Central memory CD8-positive, alpha-beta T cell (primary cell): ENCODE data around the gene PKHD1.
"Not testable (repeated sequence)": the region's sequence is repeated elsewhere in the genome, so short reads cannot be mapped to it uniquely, and the experiment has no call there.

Source experiments
- ATAC-seq: fragments of 150-1000 bp; cut with Tn5 transposase; replicated peaks from 2 replicates; pipeline ENCODE4 v1.10.0; 2022; ENCODE audit warnings: mild to moderate bottlenecking, moderate FRiP score, moderate number of reproducible peaks; ENCODE audit not compliant: poor library complexity, severe bottlenecking; ENCODE audit errors: extremely low read depth
- DNase-seq, 2 donors: peaks; one replicate each; pipeline ENCODE4 v3.0.0; 2021; ENCODE audit warnings: low spot score in 2 of 2
- H3K27ac Mint-ChIP-seq: one replicate; pipeline ENCODE4 v1.8.0; 2022; ENCODE audit warnings: low read depth, mild to moderate bottlenecking, moderate library complexity, mixed read lengths
- H3K27me3 Mint-ChIP-seq: one replicate; pipeline ENCODE4 v1.8.0; 2022; ENCODE audit warnings: mixed read lengths
- H3K36me3 Mint-ChIP-seq: one replicate; pipeline ENCODE4 v1.8.0; 2022; ENCODE audit warnings: mild to moderate bottlenecking, moderate library complexity, mixed read lengths; ENCODE audit not compliant: insufficient read depth
- H3K4me1 Mint-ChIP-seq: one replicate; pipeline ENCODE4 v1.8.0; 2022; ENCODE audit warnings: mixed read lengths
- H3K4me3 Mint-ChIP-seq: one replicate; pipeline ENCODE4 v1.8.0; 2022; ENCODE audit warnings: mild to moderate bottlenecking, moderate library complexity, mixed read lengths
- H3K9me3 Mint-ChIP-seq: one replicate; pipeline ENCODE4 v1.8.0; 2022; ENCODE audit warnings: mixed read lengths

The PKHD1 gene

DNA sequence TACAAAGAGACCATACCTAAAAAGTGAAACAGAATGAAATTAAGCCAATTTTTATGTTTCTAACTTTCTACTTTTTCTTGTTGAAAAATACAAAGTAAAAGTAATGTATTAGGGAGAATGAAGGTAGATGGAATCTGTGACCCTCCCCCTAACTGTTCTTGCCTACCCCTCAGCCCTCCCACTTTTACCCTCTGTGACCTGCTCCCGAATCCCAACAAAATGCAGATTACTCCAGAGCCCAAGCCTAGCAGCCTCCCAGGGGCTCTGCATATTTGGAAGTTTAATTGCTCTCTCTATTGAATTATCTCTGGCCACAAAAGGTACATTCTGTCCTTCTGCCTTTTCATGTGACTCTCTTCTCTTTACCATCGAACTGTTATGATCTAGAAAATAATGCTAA lies 201.5 kb downstream of the PKHD1 start:
- Mint-ChIP-seq H3K36me3 (no peaks in the 10 kb centered on the region), H3K9me3 (peaks cover 6% of the 10 kb centered on the region), H3K27me3 (peaks cover 24% of the 10 kb centered on the region), H3K4me3 (no peak overlapping the region), H3K27ac (no peak overlapping the region), H3K4me1 (no peaks in the 10 kb centered on the region)
- DNase-seq (no peak), ATAC-seq (no peak)

- Mint-ChIP-seq H3K36me3 (no peaks in the 10 kb centered on the region), H3K9me3 (peaks cover 12% of the 10 kb centered on the region), H3K27ac (no peak overlapping the region), H3K4me3 (no peak overlapping the region), H3K4me1 (no peaks in the 10 kb centered on the region), H3K27me3 (peaks cover 40% of the 10 kb centered on the region)
- no peak for DNase-seq
- ATAC-seq = no peak
Observed at GRCh38 chr6:51868591-51869355, 218.6 kb downstream of the PKHD1 start.

- Mint-ChIP-seq H3K9me3 (peaks cover 5% of the 10 kb centered on the region), H3K4me3 (no peak overlapping the region), H3K27ac (no peak overlapping the region), H3K4me1 (no peaks in the 10 kb centered on the region), H3K27me3 (peaks cover 36% of the 10 kb centered on the region), H3K36me3 (no peaks in the 10 kb centered on the region)
- no peak for ATAC-seq
- no peak for DNase-seq
Observed at GRCh38 chr6:51866867-51867266, 220.5 kb downstream of the PKHD1 start.

- no peak overlapping the region for H3K4me3 Mint-ChIP-seq
- peaks cover 35% of the 10 kb centered on the region for H3K27me3 Mint-ChIP-seq
- no peak overlapping the region for H3K27ac Mint-ChIP-seq
- H3K9me3 Mint-ChIP-seq = peaks cover 5% of the 10 kb centered on the region
- no peak for DNase-seq
- no peaks in the 10 kb centered on the region for H3K4me1 Mint-ChIP-seq
- no peaks in the 10 kb centered on the region for H3K36me3 Mint-ChIP-seq
- no peak for ATAC-seq
Observed at GRCh38 chr6:51865996-51866395, 221.4 kb downstream of the PKHD1 start.

GRCh38 chr6:51865176-51865575 lies 222.2 kb downstream of the PKHD1 start:
- Mint-ChIP-seq H3K27ac (no peak overlapping the region), H3K4me3 (no peak overlapping the region), H3K27me3 (peaks cover 27% of the 10 kb centered on the region), H3K36me3 (no peaks in the 10 kb centered on the region), H3K4me1 (no peaks in the 10 kb centered on the region), H3K9me3 (peaks cover 5% of the 10 kb centered on the region)
- ATAC-seq = no peak
- no peak for DNase-seq

- peaks cover 4% of the 10 kb centered on the region for H3K4me1 Mint-ChIP-seq
- no peak for DNase-seq
- no peak overlapping the region for H3K27ac Mint-ChIP-seq
- no peaks in the 10 kb centered on the region for H3K9me3 Mint-ChIP-seq
- no peak for ATAC-seq
- H3K4me3 Mint-ChIP-seq = no peak overlapping the region
- no peaks in the 10 kb centered on the region for H3K36me3 Mint-ChIP-seq
- H3K27me3 Mint-ChIP-seq = peaks cover 15% of the 10 kb centered on the region
Observed at GRCh38 chr6:51857134-51857533, 230.3 kb downstream of the PKHD1 start.

- DNase-seq (no peak), ATAC-seq (no peak)
- H3K36me3 Mint-ChIP-seq = no peaks in the 10 kb centered on the region
- no peak overlapping the region for H3K4me3 Mint-ChIP-seq
- peaks cover 15% of the 10 kb centered on the region for H3K27me3 Mint-ChIP-seq
- no peak overlapping the region for H3K27ac Mint-ChIP-seq
- H3K9me3 Mint-ChIP-seq = no peaks in the 10 kb centered on the region
- peaks cover 4% of the 10 kb centered on the region for H3K4me1 Mint-ChIP-seq
Observed at GRCh38 chr6:51856508-51856907, 230.9 kb downstream of the PKHD1 start.

DNA sequence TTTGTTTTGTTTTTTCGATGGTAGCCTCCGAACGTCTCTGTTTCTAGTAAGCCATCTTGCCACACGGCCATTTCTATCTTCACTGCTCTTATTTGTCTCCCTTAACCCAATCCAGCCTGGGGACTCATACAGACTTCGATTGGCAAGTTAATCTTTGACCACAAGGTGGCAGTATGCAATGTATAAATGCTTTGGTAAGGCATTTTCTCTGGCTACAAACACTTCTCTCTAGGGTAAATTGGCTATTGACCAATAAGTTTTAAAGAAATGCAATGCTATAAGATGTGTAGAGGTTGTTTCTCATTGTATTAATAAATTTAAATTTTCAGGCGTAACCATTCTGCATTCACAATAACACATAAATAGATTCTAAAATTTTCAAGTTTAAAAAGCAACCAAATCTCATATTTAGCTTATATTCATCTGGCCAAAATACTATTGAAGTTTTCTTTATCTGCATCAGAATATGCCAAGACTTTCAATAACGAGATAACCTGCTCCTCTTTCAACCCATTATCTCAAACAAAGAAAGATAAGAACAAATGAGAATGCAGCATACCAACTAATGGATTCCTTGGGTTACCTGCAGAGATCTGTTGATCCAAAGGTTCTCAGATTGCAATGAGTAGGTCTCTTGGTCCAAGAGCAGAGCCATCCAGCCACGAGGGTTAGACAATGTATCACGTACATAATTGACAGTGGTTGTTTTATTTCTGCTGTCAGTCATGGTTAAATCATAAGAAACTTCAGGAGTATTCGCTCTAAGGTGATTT lies 231.9 kb downstream of the PKHD1 start:
- H3K36me3 Mint-ChIP-seq = no peaks in the 10 kb centered on the region
- no peaks in the 10 kb centered on the region for H3K9me3 Mint-ChIP-seq
- DNase-seq (no peak), ATAC-seq (no peak)
- peaks cover 4% of the 10 kb centered on the region for H3K4me1 Mint-ChIP-seq
- peaks cover 15% of the 10 kb centered on the region for H3K27me3 Mint-ChIP-seq
- no peak overlapping the region for H3K27ac Mint-ChIP-seq
- H3K4me3 Mint-ChIP-seq = no peak overlapping the region

- no peaks in the 10 kb centered on the region for H3K9me3 Mint-ChIP-seq
- no peak overlapping the region for H3K27ac Mint-ChIP-seq
- H3K4me3 Mint-ChIP-seq = no peak overlapping the region
- H3K4me1 Mint-ChIP-seq = peaks cover 4% of the 10 kb centered on the region
- ATAC-seq (no peak), DNase-seq (no peak)
- H3K36me3 Mint-ChIP-seq = no peaks in the 10 kb centered on the region
- H3K27me3 Mint-ChIP-seq = peaks cover 15% of the 10 kb centered on the region
Observed at GRCh38 chr6:51854876-51855275, 232.5 kb downstream of the PKHD1 start.

DNA sequence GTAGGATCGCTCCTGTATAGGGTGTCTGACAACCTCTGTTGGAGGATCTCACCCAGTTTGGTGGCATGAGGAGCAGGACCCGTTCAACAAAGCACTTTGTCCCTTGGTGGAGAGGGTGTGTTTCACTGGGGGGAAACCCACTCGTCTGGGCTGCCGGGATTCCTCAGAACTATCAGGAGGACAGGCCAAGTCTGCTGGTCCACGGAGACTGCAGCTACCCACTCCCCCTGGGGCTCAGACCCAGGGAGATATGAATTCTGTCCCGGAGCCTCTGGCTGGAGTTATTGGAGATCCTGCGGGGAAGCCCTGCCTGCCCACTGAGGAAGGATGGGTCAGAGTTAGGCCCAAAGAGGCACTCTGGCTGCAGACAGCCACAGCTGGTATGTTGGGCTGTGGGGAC lies 233.1 kb downstream of the PKHD1 start:
- no peak for ATAC-seq
- H3K4me3 Mint-ChIP-seq = no peak overlapping the region

GRCh38 chr6:51853109-51853508 lies 234.3 kb downstream of the PKHD1 start:
- H3K4me3 Mint-ChIP-seq, DNase-seq, ATAC-seq, H3K9me3 Mint-ChIP-seq, H3K36me3 Mint-ChIP-seq, H3K27ac Mint-ChIP-seq, H3K4me1 Mint-ChIP-seq: not testable (repeated sequence)
- peaks cover 15% of the 10 kb centered on the region for H3K27me3 Mint-ChIP-seq

More for the DNA sequence above, 233.1 kb downstream of the PKHD1 start:
- no peak overlapping the region for H3K27ac Mint-ChIP-seq
- DNase-seq = no peak
- peaks cover 15% of the 10 kb centered on the region for H3K27me3 Mint-ChIP-seq
- no peaks in the 10 kb centered on the region for H3K9me3 Mint-ChIP-seq
- H3K36me3 Mint-ChIP-seq = no peaks in the 10 kb centered on the region
- peaks cover 4% of the 10 kb centered on the region for H3K4me1 Mint-ChIP-seq

- H3K4me3 Mint-ChIP-seq = no peak overlapping the region
- H3K27ac Mint-ChIP-seq = no peak overlapping the region
- DNase-seq (no peak), ATAC-seq (no peak)
- H3K9me3 Mint-ChIP-seq = peaks cover 5% of the 10 kb centered on the region
- no peaks in the 10 kb centered on the region for H3K4me1 Mint-ChIP-seq
- no peaks in the 10 kb centered on the region for H3K27me3 Mint-ChIP-seq
- H3K36me3 Mint-ChIP-seq = no peaks in the 10 kb centered on the region
Observed at GRCh38 chr6:51846531-51846930, 240.9 kb downstream of the PKHD1 start.

DNA sequence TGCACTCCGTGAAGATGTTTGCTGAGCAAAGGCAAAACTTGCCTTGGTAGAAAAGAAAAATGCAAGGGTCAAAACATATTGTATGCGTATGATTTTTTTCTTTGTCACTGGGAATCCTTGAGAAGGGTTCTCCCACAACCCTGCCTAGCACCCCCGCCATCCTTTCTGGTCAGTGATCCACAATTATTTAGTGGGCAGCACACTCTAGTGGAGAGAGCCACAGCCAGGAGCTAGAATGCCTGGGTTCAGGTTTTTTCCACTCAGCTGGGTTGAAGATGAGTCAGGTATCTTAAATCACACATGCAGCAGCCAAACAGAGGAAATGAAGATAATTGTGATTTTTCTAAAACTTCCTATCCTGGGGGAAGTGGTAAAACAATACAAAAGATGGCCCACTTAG lies 243.1 kb downstream of the PKHD1 start:
- Mint-ChIP-seq H3K9me3 (peaks cover 5% of the 10 kb centered on the region), H3K27ac (no peak overlapping the region), H3K4me1 (no peaks in the 10 kb centered on the region), H3K27me3 (no peaks in the 10 kb centered on the region), H3K4me3 (no peak overlapping the region), H3K36me3 (no peaks in the 10 kb centered on the region)
- no peak for ATAC-seq
- DNase-seq = no peak
